ENCODE results near the gene SMURF1. TPM values are rescaled to one million over a fixed set of nuclear protein-coding genes. Genes with fewer than 3 reads are reported as not detected.

The SMURF1 gene
- total RNA-seq, 4 donors from 2014 or later: 16.4 to 36.2 (median 24.6) TPM

GRCh38 chr7:99109108-99110051 lies 34.5 kb downstream of the SMURF1 start:
- TF ChIP-seq, protein P1, sequence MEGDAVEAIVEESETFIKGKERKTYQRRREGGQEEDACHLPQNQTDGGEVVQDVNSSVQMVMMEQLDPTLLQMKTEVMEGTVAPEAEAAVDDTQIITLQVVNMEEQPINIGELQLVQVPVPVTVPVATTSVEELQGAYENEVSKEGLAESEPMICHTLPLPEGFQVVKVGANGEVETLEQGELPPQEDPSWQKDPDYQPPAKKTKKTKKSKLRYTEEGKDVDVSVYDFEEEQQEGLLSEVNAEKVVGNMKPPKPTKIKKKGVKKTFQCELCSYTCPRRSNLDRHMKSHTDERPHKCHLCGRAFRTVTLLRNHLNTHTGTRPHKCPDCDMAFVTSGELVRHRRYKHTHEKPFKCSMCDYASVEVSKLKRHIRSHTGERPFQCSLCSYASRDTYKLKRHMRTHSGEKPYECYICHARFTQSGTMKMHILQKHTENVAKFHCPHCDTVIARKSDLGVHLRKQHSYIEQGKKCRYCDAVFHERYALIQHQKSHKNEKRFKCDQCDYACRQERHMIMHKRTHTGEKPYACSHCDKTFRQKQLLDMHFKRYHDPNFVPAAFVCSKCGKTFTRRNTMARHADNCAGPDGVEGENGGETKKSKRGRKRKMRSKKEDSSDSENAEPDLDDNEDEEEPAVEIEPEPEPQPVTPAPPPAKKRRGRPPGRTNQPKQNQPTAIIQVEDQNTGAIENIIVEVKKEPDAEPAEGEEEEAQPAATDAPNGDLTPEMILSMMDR (IDR thresholded peaks at IDR 0.05): no peak
- TF ChIP-seq POLR2A (IDR thresholded peaks at IDR 0.05): no peak
- Histone ChIP-seq H3K27ac (peak overlapping the region; percentile 28 to 61 (median 34)), H3K27me3 (no peaks in the 10 kb centered on the region), H3K4me1 (peaks cover 8 to 92% (median 48%) of the 10 kb centered on the region in 3 donors), H3K36me3 (no peaks in the 10 kb centered on the region), H3K4me3 (no peak overlapping the region), H3K9me3 (no peaks in the 10 kb centered on the region)
- no peak for DNase-seq
- WGBS, 2 donors: 44 to 53% methylated on average over 9 to 10 of the region's 10 CpGs
- intact Hi-C loops (cut with DNase I): no loop called here

- Histone ChIP-seq H3K9me3 (no peaks in the 10 kb centered on the region), H3K27ac (peak overlapping the region in 3 of 4 donors; percentile 32 to 61 (median 35)), H3K4me3 (no peak overlapping the region), H3K36me3 (no peaks in the 10 kb centered on the region), H3K27me3 (no peaks in the 10 kb centered on the region), H3K4me1 (peaks cover 8 to 99% (median 50%) of the 10 kb centered on the region in 3 donors)
- WGBS, 2 donors: 55 to 56% methylated on average over 4 of the region's 4 CpGs
- no peak for DNase-seq
- intact Hi-C loops (cut with DNase I): no loop called here
- TF ChIP-seq, protein P1 (IDR thresholded peaks at IDR 0.05): no peak
- no peak for TF ChIP-seq POLR2A (IDR thresholded peaks at IDR 0.05)
Measured at GRCh38 chr7:99108613-99109012, 35.3 kb downstream of the SMURF1 start.

DNA sequence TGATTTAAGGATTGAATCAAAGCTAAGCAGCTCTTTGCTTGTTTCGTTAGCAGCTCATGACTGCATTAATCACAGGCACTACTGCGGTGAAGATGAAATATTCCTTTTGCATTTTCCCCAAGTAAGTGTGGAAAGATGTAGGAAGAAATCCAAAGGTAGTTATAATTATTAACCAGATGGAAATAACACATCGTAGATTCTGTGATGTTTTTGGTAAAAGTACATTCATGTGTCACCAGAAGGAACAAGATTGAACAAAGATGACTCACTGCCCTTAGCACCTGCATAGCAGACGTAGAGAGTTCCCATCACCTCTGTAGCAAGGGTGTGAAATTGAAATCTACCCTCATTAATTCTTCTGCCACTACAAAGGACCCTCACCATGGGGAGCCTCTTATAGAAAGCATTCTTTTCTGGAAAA lies 37.1 kb downstream of the SMURF1 start:
- 27 to 40% methylated on average over 4 of the region's 4 CpGs for WGBS, 2 donors
- intact Hi-C loops (cut with DNase I): no loop called here

DNA sequence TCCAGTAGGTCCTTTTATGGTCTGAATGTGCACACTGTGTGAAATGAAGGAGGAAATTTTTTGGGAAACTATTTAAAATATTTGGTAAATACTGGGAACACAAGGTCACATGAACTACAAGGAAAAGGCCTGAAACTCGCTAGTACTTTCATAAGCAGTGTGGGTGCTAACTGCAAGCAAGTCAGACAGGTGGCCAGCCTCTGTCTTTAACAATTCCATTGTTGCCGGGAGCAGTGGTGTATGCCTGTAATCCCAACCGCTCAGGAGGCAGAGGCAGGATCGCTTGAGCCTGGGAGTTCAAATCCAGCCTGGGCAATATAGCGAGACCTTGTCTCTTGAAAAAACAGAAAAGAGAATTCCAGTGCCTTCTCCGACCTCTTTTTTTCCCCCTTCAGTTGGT lies 37.5 kb downstream of the SMURF1 start:
- H3K27ac ChIP-seq: peak overlapping the region; percentile 66 to 76 (median 70)
- no peaks in the 10 kb centered on the region for H3K9me3 ChIP-seq
- intact Hi-C loops (cut with DNase I): no loop called here
- no peak overlapping the region for H3K4me3 ChIP-seq
- peaks cover 8 to 99% (median 49%) of the 10 kb centered on the region in 3 donors for H3K4me1 ChIP-seq
- no peak for DNase-seq
- H3K36me3 ChIP-seq: no peaks in the 10 kb centered on the region
- 55 to 69% methylated on average over 4 to 6 of the region's 6 CpGs for WGBS, 2 donors
- no peak for TF ChIP-seq POLR2A (IDR thresholded peaks at IDR 0.05)
- TF ChIP-seq, protein P1 (IDR thresholded peaks at IDR 0.05): no peak
- H3K27me3 ChIP-seq: no peaks in the 10 kb centered on the region

More for the DNA sequence above, 37.1 kb downstream of the SMURF1 start:
- H3K4me3 ChIP-seq: no peak overlapping the region
- no peaks in the 10 kb centered on the region for H3K9me3 ChIP-seq
- no peak for DNase-seq
- H3K4me1 ChIP-seq: peaks cover 8 to 99% (median 53%) of the 10 kb centered on the region in 3 donors
- no peaks in the 10 kb centered on the region for H3K36me3 ChIP-seq
- TF ChIP-seq, protein P1 (IDR thresholded peaks at IDR 0.05): no peak
- no peak for TF ChIP-seq POLR2A (IDR thresholded peaks at IDR 0.05)
- H3K27me3 ChIP-seq: no peaks in the 10 kb centered on the region
- H3K27ac ChIP-seq: peak overlapping the region; percentile 66 to 76 (median 70)

DNA sequence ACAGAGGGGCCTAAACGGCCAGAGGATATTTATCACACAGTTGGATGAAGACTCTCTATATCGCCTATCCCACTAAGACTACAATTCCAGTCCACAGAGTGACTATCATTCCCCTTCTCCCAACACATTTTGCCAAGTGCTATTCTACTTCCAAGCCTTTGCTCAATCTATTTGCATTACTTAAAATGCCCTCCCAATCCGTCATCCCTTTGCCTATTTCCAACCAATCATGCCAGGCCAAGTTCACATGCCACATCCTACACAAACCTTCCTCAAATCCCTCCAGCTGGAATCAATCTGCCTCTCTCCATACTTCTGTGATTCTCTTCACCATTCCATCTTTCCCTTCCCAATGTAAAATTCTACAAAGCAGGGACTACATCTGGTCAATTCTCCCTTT lies 38.2 kb downstream of the SMURF1 start:
- intact Hi-C loops (cut with DNase I): no loop called here
- H3K36me3 ChIP-seq: no peaks in the 10 kb centered on the region
- H3K4me1 ChIP-seq: peaks cover 8 to 99% (median 49%) of the 10 kb centered on the region in 3 donors
- no peak for TF ChIP-seq POLR2A (IDR thresholded peaks at IDR 0.05)
- TF ChIP-seq, protein P1 (IDR thresholded peaks at IDR 0.05): no peak
- no peak for DNase-seq
- H3K4me3 ChIP-seq: no peak overlapping the region
- 64 to 70% methylated on average over 3 of the region's 3 CpGs for WGBS, 2 donors
- peak overlapping the region in 3 of 4 donors; percentile 66 to 76 (median 75) for H3K27ac ChIP-seq
- no peaks in the 10 kb centered on the region for H3K27me3 ChIP-seq
- H3K9me3 ChIP-seq: no peaks in the 10 kb centered on the region

Measured in esophagus squamous epithelium (tissue), 5 donors.